Fibroblast of skin of right quadriceps (primary cell): ENCODE measurements around the gene IL21R.
A peak's percentile ranks its signal among the peaks of the same experiment; 100 is the strongest.
"Not testable (repeated sequence)": the region's sequence is repeated elsewhere in the genome, so short reads cannot be mapped to it uniquely, and the experiment has no call there.

Experiments used
- DNase-seq: peaks from one replicate; pipeline ENCODE4 v3.0.0-alpha.2; 2013

IL21R gene

DNA sequence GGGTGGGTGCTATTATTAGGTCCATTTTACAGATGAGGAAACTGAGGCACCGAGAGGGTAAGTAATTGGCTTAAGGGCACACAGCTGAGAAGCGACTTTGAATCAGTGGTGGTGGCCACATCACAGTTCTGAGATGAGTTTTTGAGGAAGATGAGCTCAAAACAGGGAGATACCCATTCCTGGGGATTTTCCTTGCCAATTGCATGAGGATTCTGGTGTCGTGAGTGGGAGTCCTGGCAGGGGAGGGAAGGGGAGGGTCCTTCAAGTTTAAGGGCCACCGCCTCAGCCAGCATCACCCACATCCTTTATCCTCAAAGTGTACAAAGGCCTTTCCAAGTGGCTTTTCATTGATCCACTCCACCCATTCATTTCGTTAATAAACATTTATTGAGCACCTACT lies 45.3 kb downstream of the IL21R start:
- no peak for DNase-seq

DNA sequence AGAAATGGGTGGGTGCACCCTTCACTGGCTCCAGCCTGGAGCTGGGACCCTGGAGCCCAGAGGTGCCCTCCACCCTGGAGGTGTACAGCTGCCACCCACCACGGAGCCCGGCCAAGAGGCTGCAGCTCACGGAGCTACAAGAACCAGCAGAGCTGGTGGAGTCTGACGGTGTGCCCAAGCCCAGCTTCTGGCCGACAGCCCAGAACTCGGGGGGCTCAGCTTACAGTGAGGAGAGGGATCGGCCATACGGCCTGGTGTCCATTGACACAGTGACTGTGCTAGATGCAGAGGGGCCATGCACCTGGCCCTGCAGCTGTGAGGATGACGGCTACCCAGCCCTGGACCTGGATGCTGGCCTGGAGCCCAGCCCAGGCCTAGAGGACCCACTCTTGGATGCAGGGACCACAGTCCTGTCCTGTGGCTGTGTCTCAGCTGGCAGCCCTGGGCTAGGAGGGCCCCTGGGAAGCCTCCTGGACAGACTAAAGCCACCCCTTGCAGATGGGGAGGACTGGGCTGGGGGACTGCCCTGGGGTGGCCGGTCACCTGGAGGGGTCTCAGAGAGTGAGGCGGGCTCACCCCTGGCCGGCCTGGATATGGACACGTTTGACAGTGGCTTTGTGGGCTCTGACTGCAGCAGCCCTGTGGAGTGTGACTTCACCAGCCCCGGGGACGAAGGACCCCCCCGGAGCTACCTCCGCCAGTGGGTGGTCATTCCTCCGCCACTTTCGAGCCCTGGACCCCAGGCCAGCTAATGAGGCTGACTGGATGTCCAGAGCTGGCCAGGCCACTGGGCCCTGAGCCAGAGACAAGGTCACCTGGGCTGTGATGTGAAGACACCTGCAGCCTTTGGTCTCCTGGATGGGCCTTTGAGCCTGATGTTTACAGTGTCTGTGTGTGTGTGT lies 46.8 kb downstream of the IL21R start:
- DNase-seq, result no peak

DNA sequence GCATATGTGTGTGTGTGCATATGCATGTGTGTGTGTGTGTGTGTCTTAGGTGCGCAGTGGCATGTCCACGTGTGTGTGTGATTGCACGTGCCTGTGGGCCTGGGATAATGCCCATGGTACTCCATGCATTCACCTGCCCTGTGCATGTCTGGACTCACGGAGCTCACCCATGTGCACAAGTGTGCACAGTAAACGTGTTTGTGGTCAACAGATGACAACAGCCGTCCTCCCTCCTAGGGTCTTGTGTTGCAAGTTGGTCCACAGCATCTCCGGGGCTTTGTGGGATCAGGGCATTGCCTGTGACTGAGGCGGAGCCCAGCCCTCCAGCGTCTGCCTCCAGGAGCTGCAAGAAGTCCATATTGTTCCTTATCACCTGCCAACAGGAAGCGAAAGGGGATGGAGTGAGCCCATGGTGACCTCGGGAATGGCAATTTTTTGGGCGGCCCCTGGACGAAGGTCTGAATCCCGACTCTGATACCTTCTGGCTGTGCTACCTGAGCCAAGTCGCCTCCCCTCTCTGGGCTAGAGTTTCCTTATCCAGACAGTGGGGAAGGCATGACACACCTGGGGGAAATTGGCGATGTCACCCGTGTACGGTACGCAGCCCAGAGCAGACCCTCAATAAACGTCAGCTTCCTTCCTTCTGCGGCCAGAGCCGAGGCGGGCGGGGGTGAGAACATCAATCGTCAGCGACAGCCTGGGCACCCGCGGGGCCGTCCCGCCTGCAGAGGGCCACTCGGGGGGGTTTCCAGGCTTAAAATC lies 47.6 kb downstream of the IL21R start:
- no peak for DNase-seq

DNA sequence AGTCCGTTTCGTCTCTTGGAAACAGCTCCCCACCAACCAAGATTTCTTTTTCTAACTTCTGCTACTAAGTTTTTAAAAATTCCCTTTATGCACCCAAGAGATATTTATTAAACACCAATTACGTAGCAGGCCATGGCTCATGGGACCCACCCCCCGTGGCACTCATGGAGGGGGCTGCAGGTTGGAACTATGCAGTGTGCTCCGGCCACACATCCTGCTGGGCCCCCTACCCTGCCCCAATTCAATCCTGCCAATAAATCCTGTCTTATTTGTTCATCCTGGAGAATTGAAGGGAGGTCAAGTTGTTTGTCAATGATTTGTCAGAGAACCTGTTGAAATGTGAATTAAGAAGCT lies 48.2 kb downstream of the IL21R start:
- no peak for DNase-seq

DNA sequence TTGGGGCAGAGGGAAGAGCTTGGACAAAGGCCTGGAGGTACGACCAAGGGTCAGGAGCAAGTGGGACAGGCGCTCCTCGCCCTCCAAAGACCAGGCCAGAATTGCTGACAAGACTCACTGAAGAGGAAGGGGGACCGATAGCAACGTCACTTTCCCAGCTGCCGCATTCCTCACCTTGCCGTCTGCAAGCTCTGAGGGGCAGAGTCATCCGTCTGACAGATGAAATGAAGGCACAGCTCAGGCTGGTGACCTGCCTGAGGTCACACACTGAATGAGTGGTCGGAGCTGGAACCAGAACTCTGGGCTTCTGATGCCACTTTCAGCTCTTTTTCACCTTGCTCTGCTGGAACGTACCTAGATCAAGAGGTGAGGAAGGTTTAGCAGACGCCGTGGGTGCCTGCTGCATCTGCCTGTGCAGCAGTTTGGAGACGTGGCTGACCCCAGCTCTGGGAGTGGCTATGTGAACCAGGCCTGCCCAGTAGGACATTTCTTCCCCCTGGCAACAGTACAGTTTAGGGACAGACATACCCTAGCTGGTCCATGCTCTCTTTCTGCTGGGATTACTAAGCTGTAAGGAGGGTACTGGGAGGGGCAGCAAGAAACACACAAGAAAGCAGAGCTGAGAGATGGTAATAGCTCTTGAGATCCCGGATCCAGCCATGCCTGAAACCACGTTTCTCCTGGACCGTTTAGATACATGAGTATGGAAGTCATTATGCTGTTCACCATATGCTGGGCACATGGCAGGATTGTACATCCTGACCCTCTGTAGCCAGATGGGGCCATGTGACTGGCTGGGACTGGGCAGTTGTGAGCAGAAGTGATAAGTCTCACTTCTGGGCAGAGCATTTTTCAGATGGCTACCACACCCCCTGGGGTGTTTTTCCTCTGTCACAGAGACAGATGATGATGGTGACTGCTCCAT lies 50.9 kb downstream of the IL21R start:
- DNase-seq, result no peak

DNA sequence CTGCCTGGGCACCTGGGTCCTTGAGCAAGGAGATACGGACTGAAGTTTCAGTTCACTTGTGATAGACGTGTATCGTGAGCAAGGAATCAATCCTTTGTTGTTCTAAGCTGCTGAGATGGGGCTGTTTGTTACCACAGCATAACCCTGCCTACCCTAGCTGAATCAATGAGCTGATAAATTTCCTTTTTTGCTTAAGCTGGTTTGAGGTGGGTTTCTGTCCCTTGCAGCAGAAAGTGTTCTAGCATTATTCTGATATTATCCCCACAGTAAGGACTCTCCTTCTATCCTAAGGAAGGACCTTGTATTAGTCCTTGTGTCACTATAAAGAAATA lies 51.5 kb downstream of the IL21R start:
- DNase-seq, result no peak

DNA sequence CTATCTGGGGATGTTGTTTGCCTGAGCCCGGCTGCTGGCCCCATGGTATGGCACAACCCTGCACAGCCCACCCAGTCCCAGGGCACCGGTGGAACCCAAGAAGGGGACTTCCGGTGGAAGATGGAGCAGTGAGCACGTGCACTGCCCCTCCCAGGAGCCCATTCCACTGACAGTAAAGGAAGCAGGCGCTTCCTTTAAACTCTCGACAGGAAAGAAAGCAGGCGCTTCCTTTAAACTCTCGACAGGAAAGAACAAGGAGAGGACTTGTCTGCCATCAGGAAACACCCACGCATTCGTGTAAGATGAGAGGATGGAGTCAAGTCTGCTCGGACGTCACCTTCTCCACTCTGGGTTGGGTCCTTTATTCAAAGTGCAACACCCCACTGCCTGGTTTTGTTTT lies 53.7 kb downstream of the IL21R start:
- DNase-seq, result no peak

DNA sequence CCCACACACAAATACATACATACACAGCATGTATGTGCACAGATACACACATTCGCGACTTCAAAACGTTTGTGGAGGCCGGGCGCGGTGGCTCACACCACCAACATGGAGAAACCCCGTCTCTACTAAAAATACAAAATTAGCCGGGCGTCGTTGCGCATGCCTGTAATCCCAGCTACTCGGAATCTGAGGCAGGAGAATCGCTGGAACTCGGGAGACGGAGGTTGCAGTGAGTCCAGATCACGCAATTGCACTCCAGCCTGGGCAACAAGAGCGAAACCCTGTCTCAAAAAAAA lies 55.6 kb downstream of the IL21R start:
- not testable (repeated sequence) for DNase-seq

DNA sequence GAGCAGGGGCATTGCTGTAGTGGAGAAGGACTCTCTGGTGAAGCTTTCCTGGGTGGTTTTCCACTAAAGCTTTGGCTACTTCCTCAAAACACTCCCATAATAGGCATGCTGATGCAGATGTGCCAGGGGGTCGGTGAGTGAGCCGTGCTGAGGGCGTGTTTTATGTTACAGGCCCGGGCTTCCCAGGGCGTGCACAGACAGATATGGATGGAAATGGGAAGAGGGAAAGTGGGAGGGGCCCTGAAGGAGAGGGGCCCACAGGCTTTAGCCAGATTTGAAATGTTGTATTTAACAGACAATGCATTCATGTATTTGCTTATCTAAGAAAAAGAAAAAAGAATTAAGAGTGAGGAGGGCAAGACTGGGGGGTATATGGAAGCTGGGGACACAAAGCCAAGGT lies 56.3 kb downstream of the IL21R start:
- no peak for DNase-seq

DNA sequence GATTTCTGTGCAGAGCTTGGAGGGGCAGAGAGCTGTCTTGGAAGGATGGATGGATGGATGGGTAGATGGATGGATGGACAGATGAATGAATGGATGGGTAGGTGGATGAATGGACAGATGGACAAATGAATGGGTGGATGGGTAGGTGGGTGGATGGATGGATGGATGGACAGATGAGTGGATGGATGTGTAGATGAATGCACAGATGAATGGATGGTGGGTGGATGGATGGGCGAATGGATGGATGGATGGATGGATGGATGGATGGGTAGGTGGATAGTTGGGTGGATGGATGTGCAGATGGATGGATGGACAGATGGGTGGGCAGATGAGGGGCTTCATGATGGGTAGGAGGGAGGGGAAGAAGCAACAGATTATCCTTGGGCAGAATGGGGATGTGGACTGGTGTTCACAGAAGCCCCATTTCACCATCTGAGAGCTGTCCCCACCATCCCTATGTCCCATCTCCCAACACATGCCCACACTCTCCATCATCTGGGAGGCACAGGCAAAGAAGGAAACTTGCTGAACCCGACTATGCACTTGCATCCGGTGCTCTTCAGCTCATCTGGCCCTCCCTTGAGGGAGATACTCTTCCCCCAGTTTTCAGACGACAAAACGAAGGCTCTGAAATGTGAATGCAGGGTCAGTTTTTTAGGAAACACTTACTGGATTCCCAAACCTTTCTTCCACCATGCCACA lies 57.2 kb downstream of the IL21R start:
- DNase-seq, result no peak

DNA sequence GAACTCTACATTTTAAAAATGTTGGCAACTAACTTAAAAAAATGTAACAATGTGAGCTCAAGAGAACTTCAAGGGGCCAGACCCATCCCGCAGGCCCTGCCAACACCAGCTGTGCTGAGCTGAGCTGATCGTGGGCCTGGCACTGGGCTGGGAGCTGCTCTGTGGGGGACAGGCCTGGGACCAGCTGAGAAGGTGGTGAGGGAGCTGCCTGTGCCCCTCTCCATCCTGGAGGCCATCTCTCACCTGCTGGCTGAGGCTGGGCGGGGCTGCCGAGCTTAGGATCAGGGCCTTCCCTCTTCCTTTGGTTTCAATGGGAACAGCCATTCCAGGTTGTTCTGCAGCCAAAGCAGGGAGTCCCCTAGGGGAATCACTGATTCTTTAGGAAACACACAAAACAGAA lies 58.2 kb downstream of the IL21R start:
- no peak for DNase-seq

DNA sequence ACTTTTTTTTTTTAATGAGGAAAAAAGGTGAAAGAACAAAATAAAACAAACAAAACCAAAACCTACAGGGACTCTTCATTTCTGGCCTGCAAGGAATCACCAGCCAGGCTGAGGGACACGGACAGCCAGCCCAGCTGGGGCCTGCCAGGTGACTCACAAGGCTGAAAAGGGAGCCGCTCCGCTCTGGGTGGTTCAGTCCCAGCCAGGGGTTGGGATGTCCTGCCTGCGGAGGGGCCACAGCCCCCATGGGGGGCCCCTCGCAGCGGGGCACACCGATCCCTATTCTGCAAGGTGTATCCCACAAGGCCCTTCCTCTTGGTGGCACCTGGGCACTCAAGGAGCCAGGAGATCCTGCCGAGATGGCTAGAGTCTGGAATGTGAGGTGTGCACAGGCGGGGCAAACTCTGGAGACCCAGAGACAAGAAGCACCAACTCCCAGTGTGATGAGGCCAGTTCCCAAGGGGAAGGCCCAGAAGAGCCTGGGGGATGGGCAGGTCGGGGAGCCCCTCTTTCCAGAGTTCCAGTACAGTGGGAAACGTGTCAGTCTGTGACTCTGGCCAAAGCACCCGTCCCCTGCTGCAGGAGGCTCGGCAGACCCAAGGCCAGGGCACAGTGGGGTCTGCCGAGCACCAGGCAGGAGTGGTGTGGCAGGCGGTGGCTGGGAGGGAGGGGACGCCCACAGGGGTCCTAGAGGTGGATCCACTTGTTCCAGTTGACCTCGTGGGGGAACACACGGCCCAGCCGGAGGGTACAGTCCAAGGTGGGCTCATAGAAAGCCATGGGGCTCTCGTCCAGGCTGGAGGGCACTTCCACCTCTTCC lies 58.9 kb downstream of the IL21R start:
- no peak for DNase-seq

DNA sequence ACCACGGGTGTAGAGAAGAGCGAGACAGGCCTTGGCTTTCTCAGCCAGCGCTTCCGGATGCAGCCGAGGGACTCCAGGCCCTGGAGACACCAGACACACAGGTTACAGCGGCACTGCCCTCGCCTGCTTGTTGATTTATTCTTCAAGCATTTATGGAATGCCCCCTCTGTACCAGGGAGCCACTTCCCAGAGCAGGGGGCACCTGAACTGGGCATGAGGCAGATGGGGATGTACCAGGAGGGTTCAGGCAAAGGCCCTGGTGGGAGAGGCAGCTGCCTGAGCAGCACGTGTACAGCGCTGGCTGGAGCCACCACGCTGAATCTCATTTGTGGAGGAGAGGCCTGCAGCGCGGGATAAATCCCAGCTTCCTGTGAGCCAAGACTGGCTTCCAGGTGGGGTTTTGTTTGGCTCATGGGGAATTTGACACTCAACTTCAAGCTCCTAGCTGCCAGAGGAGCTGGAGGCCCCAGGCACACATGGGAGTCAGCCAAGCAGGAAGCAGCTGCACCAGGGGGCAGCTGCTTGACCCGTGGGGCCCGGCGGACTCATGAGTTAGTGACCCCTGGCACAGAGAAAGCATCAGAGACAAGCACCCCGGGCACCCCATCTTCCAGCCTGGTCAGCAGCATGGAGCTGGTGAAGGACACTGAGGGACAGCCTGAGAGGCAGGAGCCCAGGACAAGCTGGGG lies 59.7 kb downstream of the IL21R start:
- DNase-seq, result peak; percentile 12

DNA sequence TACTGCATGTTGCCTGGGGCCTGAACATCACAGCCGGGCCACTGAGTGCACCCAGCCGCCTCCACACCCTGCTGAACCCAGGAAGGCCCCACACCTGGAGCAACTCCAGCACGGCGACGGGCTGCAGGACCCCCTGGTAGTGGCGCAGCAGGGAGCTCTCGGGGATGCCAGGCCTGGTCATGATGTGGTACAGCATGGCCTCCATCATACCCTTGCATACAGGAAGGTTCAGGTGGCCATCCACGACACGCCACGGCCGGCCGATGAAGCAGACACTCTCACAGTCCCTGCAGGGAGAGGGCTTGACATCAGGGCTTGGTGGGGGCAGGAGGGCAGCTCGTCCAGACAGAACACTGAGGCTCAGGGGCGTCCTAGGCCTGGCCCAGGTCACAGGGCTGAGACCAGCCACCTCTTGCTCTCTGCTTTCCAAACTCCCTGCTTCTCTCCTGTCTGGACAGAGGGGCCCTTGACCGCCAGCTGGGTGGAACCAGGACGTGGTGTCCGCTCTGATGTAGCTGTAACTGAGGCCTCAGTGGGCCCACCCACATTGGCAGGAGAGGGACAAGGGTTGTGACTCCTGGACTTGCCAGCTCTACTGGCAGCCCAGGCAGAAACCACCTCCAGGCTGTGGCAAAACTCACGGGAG lies 60.3 kb downstream of the IL21R start:
- no peak for DNase-seq

DNA sequence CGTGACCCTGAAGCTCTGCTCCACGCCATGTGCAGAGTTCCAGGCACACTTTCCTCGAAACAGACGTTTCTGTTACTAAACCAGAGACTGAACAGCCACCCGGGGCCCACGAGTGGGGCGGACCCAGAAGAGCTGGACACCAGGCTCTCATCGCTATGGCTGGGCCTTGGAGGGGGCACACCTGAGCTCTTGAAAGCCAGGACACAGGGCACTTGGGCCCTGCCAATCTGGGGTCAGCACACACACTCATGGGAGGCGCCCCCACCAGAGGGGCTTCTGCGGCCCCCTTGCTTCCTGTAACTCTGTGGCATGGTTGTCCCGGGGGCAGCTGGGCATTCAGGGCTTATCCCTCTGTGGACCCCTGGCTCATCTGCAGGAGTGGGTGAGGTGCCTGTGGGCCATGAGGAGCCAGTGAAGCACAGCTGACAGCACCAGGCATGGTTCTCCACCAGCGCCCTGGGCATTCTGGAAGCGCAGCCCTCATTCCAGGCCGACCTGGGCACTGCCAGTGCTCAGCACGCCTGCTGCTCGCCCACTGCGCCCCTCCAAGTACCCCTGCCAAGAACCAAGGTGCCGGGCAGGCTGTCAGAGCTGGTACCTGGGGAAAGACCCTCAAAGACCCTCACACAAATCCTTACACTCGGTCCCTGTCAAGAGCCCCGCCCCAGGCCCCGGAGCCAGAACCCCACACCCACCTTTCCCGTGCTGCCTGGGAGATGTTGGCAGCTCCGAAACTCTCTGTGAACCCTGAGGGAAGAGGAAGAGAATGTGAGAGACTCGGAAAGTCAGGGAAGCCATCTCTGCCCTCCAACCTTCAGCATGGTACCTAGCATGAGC lies 61.1 kb downstream of the IL21R start:
- DNase-seq, result no peak

DNA sequence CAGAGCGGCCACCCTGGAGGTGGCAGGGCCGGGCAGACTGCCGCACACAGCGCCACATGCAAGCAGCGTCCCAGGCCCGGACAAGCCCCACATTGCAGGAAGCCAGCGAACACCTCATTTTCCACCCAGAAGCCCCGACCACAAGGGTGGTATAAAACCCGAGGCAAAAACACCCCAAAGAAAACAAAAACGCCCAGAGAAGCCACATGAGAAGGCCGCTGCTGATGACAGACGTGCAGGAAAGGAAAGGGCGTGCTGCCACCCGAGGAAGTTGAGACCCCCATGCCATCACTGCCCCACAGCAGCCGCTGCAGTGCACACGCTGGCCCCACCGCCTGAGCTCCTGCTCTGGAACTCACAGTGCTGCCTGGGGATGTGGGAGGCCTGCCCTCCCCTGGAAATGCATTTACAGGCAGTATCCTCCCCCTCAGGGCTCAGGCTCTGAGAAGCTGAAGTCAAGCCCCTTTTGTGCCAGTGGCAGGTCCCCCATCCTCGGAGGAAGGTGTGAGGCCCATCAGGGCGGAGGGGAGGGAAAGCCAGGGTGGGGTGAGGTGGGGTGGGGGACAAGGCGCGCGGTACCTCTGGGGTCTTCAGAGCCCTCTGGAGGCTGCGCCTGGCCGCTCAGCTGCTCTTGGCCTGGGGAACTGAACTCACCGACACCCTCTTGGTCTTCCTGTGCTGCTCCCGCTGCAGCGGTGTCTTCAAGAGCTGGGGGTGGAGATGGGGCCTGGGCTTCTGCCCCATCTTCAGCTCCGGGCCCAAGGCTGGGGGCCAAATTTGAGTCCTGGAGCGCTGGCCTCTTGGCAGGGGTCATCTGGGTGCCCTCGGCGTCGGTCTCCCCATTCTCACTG lies 62.0 kb downstream of the IL21R start:
- no peak for DNase-seq

DNA sequence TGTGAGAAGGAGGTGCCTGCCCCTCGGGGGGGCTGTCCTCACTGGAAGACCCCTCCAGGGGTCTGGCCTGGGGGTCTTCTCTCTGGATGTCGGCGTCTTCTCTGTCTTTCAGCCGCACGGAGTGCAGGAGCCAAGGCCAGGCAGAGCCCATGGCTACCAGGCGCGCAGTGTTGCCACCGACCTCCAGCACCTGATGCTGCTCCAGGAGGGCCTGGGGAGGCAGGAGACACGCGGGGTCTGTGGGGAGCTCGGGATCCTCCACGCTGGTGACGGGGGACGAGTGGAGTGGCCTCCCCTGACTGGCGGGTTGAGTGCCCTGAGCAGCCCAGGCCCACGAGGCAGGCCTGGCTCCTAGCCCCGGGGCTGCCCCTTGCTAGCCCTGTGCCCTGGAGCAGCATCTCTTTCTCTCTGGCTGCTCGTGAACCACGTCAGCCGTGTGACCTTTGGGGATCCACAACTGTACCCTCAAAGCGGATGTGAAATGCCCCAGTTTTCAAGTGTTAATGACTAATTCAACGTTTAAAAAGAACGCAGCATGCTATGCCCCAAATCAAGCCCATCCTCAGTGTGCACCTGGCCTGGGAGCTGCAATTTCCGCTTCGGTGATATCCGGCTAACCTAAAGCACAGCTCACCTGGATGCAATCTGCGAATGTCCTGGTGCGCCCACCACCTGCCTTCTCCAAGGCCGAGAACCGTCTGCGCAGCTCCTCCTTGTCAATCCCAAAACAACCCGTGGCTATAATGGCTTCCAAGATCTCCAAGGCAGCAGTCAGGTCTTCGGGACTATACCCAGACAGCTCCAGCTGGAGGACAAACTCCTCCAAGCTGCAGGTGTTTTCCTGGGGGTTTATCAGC lies 62.9 kb downstream of the IL21R start:
- no peak for DNase-seq

DNA sequence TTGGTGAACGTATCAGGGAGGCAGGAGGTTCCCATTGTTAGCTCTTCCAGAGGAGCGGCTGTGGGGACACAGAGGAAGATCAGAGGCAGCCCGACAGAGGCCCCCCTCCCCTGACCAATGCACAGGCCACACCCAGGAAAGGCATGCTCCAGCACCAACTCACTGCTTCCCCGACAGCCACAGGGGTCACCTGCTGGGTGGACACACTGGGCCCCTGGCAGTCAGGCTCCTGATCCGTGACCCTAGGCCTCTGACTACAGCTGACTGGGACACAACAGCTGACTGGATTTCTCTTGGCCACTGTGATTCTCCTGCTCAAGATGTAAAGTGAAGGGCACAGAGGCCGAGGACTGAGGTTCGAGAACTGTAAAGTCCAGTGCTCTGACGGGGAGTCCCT lies 63.5 kb downstream of the IL21R start:
- no peak for DNase-seq
